ENCODE measurements around the gene AFG1L. TPM values are rescaled to one million over a fixed set of nuclear protein-coding genes. Genes with fewer than 3 reads are reported as not detected.
A peak's percentile ranks its signal among the peaks of the same experiment; 100 is the strongest.

Gene AFG1L
- total and polyA plus RNA-seq, 7 donors, result 2.1 to 6.9 (median 3.5) TPM

DNA sequence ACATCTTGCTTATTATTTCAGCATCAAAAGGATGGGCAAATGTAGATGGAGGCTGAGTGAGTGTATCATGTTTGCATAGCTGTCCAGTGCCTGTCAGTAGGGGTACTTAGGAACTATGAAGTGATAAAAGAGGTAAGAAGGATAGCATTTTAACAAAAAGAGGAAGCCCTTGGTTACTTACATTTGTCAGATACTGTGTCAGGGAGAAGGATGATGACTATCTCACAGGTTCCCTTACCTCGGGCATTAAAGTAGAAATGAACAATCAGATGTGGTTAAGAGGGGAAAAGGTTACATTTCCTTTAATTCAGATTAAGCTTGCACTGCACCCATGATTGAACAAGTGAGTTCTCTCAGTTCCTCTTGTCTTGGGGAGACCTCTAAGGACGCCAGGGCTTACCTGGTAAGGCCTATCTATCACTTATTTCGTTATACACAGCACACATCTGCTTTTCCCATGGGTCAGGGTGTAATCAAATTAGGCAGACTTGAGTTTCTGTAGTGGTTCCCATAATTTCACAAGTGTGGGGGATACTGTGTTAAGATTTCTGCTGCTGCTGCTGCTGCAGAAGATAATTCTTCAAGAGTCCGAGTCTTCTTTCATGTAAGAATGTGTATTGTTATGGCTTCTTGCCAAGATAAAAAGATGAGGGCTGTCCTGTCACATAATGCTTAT is 270.4 kb downstream of the AFG1L start:
- Histone ChIP-seq H3K36me3 (peaks cover 0 to 36% (median 18%) of the 10 kb centered on the region in 4 donors), H3K4me3 (peak overlapping the region in 2 of 4 donors; percentile 76 to 89), H3K4me1 (peaks cover 0 to 68% (median 57%) of the 10 kb centered on the region in 4 donors), H3K27ac (peak overlapping the region; percentile 96 to 100 (median 99)), H3K27me3 (no peaks in the 10 kb centered on the region), H3K9me3 (no peaks in the 10 kb centered on the region)
- 24 to 34% methylated on average over 4 of the region's 4 CpGs for WGBS, 2 donors
- no peak for DNase-seq
- TF ChIP-seq, protein P1, sequence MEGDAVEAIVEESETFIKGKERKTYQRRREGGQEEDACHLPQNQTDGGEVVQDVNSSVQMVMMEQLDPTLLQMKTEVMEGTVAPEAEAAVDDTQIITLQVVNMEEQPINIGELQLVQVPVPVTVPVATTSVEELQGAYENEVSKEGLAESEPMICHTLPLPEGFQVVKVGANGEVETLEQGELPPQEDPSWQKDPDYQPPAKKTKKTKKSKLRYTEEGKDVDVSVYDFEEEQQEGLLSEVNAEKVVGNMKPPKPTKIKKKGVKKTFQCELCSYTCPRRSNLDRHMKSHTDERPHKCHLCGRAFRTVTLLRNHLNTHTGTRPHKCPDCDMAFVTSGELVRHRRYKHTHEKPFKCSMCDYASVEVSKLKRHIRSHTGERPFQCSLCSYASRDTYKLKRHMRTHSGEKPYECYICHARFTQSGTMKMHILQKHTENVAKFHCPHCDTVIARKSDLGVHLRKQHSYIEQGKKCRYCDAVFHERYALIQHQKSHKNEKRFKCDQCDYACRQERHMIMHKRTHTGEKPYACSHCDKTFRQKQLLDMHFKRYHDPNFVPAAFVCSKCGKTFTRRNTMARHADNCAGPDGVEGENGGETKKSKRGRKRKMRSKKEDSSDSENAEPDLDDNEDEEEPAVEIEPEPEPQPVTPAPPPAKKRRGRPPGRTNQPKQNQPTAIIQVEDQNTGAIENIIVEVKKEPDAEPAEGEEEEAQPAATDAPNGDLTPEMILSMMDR (IDR thresholded peaks at IDR 0.05), result no peak
- TF ChIP-seq EP300 (IDR thresholded peaks at IDR 0.05) (no peak), POLR2AphosphoS5 (IDR thresholded peaks at IDR 0.05) (no peak), POLR2A (IDR thresholded peaks at IDR 0.05) (no peak)
- intact Hi-C loops (cut with DNase I), result no loop called here

DNA sequence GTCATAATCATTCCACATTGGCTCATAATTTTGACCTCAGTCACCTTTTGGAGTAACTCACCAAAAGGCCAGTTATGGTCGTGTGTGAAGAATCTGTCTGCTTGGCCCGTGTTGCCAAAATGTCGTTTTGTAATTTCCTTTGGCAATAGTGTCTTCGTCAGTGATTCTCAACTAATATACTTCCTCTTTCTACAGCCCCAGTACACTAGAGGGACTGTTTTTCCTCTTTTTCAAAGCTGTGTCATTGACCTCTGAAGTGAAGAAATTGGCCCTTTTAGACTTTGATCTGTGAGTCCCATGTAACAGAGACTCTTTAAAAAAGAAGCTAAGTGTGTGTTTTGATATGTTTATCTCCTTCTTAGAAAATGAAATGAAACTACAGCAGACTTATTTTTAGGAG is 271.0 kb downstream of the AFG1L start:
- DNase-seq, result peak; percentile 90
- H3K9me3 ChIP-seq, result no peaks in the 10 kb centered on the region
- H3K4me1 ChIP-seq, result peaks cover 0 to 74% (median 61%) of the 10 kb centered on the region in 4 donors
- TF ChIP-seq EP300 (IDR thresholded peaks at IDR 0.05), result peak in 2 of 4 donors; percentile 45 to 48
- no peak for TF ChIP-seq POLR2A (IDR thresholded peaks at IDR 0.05)
- peak; percentile 61 to 81 (median 67) for TF ChIP-seq POLR2AphosphoS5 (IDR thresholded peaks at IDR 0.05)
- peak overlapping the region in 2 of 4 donors; percentile 76 to 89 for H3K4me3 ChIP-seq
- H3K36me3 ChIP-seq, result peaks cover 0 to 43% (median 22%) of the 10 kb centered on the region in 4 donors
- H3K27me3 ChIP-seq, result no peaks in the 10 kb centered on the region
- intact Hi-C loops (cut with DNase I), result loop anchor here (2.0 kb wide), 1 partner anchor 23 kb away; no protein-coding TSS in a partner anchor
- H3K27ac ChIP-seq, result peak overlapping the region; percentile 96 to 100 (median 99)
- 4 to 13% methylated on average over 4 of the region's 4 CpGs for WGBS, 2 donors

DNA sequence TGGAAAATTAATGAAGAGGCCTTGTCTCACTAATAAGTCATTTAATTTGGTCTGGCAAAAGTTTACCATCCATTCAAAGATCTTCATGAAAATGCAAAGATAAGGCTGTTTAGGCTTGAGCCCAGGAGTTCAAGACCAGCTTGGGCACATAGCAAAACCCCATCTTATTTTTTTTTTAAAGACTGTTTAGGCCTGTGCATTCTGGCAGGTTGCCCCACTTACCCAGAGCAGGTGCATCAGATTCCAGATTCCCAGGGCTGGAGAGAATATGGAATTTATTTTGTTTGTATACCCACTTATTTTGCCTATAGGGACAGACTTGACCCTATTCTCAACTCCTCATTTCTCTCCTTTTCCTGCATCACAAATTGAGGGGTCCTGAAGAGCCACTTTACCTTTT is 271.6 kb downstream of the AFG1L start:
- no peaks in the 10 kb centered on the region for H3K9me3 ChIP-seq
- H3K27ac ChIP-seq, result peak overlapping the region; percentile 96 to 100 (median 99)
- TF ChIP-seq EP300 (IDR thresholded peaks at IDR 0.05), result no peak
- TF ChIP-seq, protein P1 (IDR thresholded peaks at IDR 0.05), result no peak
- TF ChIP-seq POLR2AphosphoS5 (IDR thresholded peaks at IDR 0.05), result no peak
- TF ChIP-seq POLR2A (IDR thresholded peaks at IDR 0.05), result no peak
- H3K27me3 ChIP-seq, result no peaks in the 10 kb centered on the region
- peaks cover 0 to 78% (median 64%) of the 10 kb centered on the region in 4 donors for H3K4me1 ChIP-seq
- peaks cover 0 to 48% (median 24%) of the 10 kb centered on the region in 4 donors for H3K36me3 ChIP-seq
- intact Hi-C loops (cut with DNase I), result loop anchor here (2.0 kb wide), 1 partner anchor 22 kb away; no protein-coding TSS in a partner anchor
- H3K4me3 ChIP-seq, result peak overlapping the region in 2 of 4 donors; percentile 6 to 76
- DNase-seq, result no peak

DNA sequence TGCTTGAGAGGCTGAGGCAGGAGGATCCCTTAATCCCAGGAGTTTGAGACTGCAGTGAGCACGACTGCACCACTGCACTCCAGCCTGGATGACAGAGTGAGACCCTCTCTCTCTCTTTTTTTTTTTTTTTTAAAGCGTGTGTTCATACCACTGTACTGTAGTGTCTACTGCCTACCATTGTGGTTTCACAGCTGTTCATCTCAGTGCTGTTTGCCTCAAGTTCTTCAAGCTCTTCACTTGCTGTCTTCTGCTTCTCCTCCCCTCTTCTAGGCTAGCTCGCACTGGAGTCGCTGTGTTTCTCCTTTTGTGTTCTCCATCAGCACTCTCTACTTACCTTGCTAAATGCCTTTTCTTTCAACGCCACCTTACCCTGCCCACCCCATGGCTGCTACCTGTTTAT is 273.2 kb downstream of the AFG1L start:
- 77 to 89% methylated on average over 5 of the region's 5 CpGs for WGBS, 2 donors
- no peak for DNase-seq
- Histone ChIP-seq H3K9me3 (no peaks in the 10 kb centered on the region), H3K4me3 (no peak overlapping the region), H3K36me3 (peaks cover 0 to 58% (median 24%) of the 10 kb centered on the region in 4 donors), H3K27me3 (no peaks in the 10 kb centered on the region), H3K4me1 (peaks cover 0 to 82% (median 70%) of the 10 kb centered on the region in 4 donors), H3K27ac (peak overlapping the region in 3 of 4 donors; percentile 96 to 99 (median 99))
- TF ChIP-seq POLR2AphosphoS5 (IDR thresholded peaks at IDR 0.05) (no peak), POLR2A (IDR thresholded peaks at IDR 0.05) (no peak), EP300 (IDR thresholded peaks at IDR 0.05) (no peak)
- TF ChIP-seq, protein P1 (IDR thresholded peaks at IDR 0.05), result no peak
- intact Hi-C loops (cut with DNase I), result no loop called here

DNA sequence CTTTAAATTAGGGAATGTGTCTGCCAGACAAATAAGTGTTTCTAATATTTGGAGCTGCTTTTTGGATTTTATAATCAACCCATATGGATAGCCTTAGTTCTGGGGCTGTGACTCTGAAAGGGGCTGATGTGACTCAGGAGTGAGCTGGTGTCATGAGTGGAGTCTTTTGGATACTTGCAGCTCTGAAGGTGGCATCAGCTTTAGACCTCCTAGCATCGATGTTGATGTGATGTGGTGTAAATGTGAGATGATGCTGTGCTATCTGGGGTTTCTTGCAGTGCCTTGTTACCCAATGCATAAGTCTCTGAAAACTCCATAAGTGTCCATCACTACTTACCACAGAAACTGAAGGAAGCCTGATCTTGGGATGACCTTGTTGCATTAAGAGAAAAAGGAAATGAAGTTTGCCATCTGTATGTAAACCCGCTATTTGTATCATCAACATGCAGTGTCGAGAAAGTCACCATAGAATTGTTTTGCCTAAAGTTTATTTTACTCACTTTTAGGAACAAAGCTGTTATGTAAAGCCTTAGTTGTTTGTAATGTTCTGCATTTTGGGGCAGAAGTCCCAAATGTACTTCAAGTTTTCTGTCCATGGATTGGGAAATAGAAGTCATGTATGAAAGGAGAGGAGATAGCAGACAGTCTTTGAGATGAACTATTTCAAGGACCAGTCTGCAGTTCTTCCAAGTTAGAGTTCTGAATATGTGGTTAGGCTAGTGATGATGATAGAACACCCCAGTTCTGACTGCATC is 273.9 kb downstream of the AFG1L start:
- Histone ChIP-seq H3K4me1 (peaks cover 0 to 82% (median 71%) of the 10 kb centered on the region in 4 donors), H3K4me3 (no peak overlapping the region), H3K9me3 (no peaks in the 10 kb centered on the region), H3K27ac (peak overlapping the region in 2 of 4 donors; percentile 99), H3K36me3 (peaks cover 0 to 58% (median 24%) of the 10 kb centered on the region in 4 donors), H3K27me3 (no peaks in the 10 kb centered on the region)
- DNase-seq, result no peak
- intact Hi-C loops (cut with DNase I), result no loop called here
- 85 to 86% methylated on average over 3 of the region's 3 CpGs for WGBS, 2 donors
- no peak for TF ChIP-seq POLR2A (IDR thresholded peaks at IDR 0.05)
- TF ChIP-seq, protein P1 (IDR thresholded peaks at IDR 0.05), result no peak
- TF ChIP-seq POLR2AphosphoS5 (IDR thresholded peaks at IDR 0.05), result no peak
- no peak for TF ChIP-seq EP300 (IDR thresholded peaks at IDR 0.05)
